OCI-LY3 (cell line): ENCODE results near the gene H2AZ2.
A peak's percentile ranks its signal among the peaks of the same experiment; 100 is the strongest.

ENCODE experiments used
- H2AFZ ChIP-seq: fragments of 200-600, 300-600 bp; shearing (Covaris generic); 2 replicates; pipeline ENCODE4 v1.6.0; 2014; ENCODE audit warnings: antibody characterized with exemption, low read depth, low read length
- H3K27ac ChIP-seq: fragments of 200-600, 300-600 bp; sonication (generic); 2 replicates; pipeline ENCODE4 v1.5.1; 2014; ENCODE audit warnings: mild to moderate bottlenecking, low read length, moderate library complexity, mixed read lengths
- H3K27me3 ChIP-seq: fragments of 200-600, 300-600 bp; sonication (generic); 2 replicates; pipeline ENCODE4 v1.6.1; 2014; ENCODE audit warnings: low read depth, low read length, mixed read lengths
- H3K36me3 ChIP-seq: fragments of 200-600, 300-600 bp; sonication (generic); replicated peaks from 2 replicates; pipeline ENCODE3; 2014; ENCODE audit warnings: low read depth, low read length, mixed read lengths
- H3K4me1 ChIP-seq: fragments of 300-600, 200-600 bp; sonication (generic); 2 replicates; pipeline ENCODE4 v1.6.1; 2014; ENCODE audit warnings: low read length, mixed read lengths
- H3K4me2 ChIP-seq: fragments of 200-600, 300-600 bp; sonication (generic); 2 replicates; pipeline ENCODE4 v1.6.1; 2014; ENCODE audit warnings: low read length, mixed read lengths
- H3K4me3 ChIP-seq: fragments of 300-600, 200-600 bp; sonication (generic); 2 replicates; pipeline ENCODE4 v1.5.1; 2014; ENCODE audit warnings: antibody characterized with exemption, mild to moderate bottlenecking, low read length, moderate library complexity
- H3K79me2 ChIP-seq: fragments of 300-600, 200-600 bp; shearing (Covaris generic); 2 replicates; pipeline ENCODE4 v1.6.1; 2014; ENCODE audit warnings: mild to moderate bottlenecking, low read length, mixed read lengths
- H3K9ac ChIP-seq: fragments of 300-600, 200-600 bp; shearing (Covaris generic); 2 replicates; pipeline ENCODE4 v1.6.0; 2014; ENCODE audit warnings: mild to moderate bottlenecking, low read length, moderate library complexity
- H3K9me3 ChIP-seq: fragments of 200-600, 300-600 bp; shearing (Covaris generic); 2 replicates; pipeline ENCODE4 v1.6.1; 2014; ENCODE audit warnings: low read length, mixed read lengths; ENCODE audit not compliant: insufficient read depth
- H4K20me1 ChIP-seq: fragments of 200-600, 300-600 bp; sonication (generic); 2 replicates; pipeline ENCODE4 v1.6.1; 2016; ENCODE audit warnings: low read length, mixed read lengths; ENCODE audit not compliant: insufficient read depth
- CTCF ChIP-seq: fragments of 200-600, 300-600 bp; sonication (generic); IDR thresholded peaks from 2 replicates; pipeline ENCODE4 v1.5.1; 2014; ENCODE audit warnings: antibody characterized with exemption, low read length, low read depth
- EZH2phosphoT487 ChIP-seq: fragments of 200-600 bp; shearing (Covaris generic); IDR thresholded peaks from 2 replicates; pipeline ENCODE4 v1.6.1; 2018; ENCODE audit warnings: antibody characterized with exemption, mixed run types, low read depth

H2AZ2 gene

DNA sequence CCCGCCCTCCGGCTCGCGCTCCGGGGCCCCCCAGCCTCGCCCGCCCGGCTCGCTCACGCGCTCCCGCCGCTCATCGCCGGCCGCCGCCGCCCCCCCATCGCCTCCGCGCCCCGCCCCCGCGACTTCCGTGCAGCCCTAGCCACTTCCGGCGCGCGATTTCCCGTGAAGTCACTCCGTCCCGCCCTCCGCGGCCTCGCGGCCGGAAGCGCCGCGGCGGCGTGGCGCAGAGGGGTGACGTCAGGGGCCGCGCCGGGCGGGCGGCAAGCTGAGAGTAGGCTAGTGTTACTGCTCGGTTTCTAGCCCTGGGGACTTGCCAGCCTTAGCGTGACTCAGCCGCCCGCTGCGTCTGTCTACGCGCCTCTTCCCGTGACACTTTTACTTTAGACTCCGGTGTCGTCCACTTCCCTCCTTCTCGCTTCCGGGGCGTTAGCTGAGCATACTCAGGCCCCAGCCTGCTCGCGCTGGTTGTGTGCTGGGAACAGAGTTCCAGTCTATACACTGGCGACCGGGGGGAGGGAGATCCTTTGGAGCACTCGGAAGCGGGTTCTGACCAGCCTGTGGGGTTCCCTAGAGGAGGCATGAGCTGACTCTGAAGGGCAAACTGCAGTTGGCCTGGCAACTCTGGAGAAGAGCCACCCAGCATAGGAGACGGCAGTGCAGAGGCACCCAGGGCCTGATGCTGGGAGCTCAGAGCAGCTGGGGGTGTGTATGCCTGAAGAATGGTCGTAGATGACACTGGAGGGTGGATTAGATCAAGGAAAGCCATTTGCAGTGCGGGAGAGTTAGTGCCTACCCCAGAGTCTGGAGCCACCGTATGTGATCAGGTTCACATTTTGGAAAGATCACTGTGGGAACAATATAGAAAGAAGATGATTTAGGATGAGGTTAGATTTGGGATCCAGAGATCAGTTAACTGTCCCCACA is 37.8 kb upstream of the H2AZ2 start, which contains the start of gene PURB:
Gene PURB (minus strand): TSS at position 137 of the 924 bp plus-strand sequence. CDS start 182 bp downstream, outside the sequence.
- Histone ChIP-seq H3K9ac (peak within 1 kb of the TSS; percentile 92), H3K4me2 (peak within 1 kb of the TSS; percentile 83), H3K79me2 (peaks cover 45% of the 10 kb centered on the region), H3K36me3 (peaks cover 39% of the 10 kb centered on the region), H3K9me3 (peaks cover 10% of the 10 kb centered on the region; the same call in 1 of the 2 replicates), H2AFZ (peak within 1 kb of the TSS; percentile 54; the same call in 1 of the 2 replicates), H3K27me3 (no peaks in the 10 kb centered on the region), H3K4me1 (peaks cover 51% of the 10 kb centered on the region), H3K27ac (peak within 1 kb of the TSS; percentile 91), H3K4me3 (peak within 1 kb of the TSS; percentile 93), H4K20me1 (peaks cover under 1% of the 10 kb centered on the region; the same call in 1 of the 2 replicates)
- TF ChIP-seq EZH2phosphoT487 (no peak), CTCF (no peak)

GRCh38 chr7:44884621-44885393 is 36.9 kb upstream of the H2AZ2 start:
- H3K36me3 ChIP-seq: peaks cover 47% of the 10 kb centered on the region
- TF ChIP-seq EZH2phosphoT487 (no peak), CTCF (no peak)
- peaks cover 3% of the 10 kb centered on the region; the same call in 1 of the 2 replicates for H4K20me1 ChIP-seq
- peaks cover 58% of the 10 kb centered on the region for H3K4me1 ChIP-seq
- H3K4me3 ChIP-seq: peak overlapping the region; percentile 93
- H3K27ac ChIP-seq: peak overlapping the region; percentile 46
- H3K27me3 ChIP-seq: no peaks in the 10 kb centered on the region
- no peak overlapping the region for H2AFZ ChIP-seq
- H3K4me2 ChIP-seq: peak overlapping the region; percentile 73
- peaks cover 52% of the 10 kb centered on the region for H3K79me2 ChIP-seq
- peaks cover 10% of the 10 kb centered on the region; the same call in 1 of the 2 replicates for H3K9me3 ChIP-seq
- H3K9ac ChIP-seq: peak overlapping the region; percentile 71; the same call in 1 of the 2 replicates

DNA sequence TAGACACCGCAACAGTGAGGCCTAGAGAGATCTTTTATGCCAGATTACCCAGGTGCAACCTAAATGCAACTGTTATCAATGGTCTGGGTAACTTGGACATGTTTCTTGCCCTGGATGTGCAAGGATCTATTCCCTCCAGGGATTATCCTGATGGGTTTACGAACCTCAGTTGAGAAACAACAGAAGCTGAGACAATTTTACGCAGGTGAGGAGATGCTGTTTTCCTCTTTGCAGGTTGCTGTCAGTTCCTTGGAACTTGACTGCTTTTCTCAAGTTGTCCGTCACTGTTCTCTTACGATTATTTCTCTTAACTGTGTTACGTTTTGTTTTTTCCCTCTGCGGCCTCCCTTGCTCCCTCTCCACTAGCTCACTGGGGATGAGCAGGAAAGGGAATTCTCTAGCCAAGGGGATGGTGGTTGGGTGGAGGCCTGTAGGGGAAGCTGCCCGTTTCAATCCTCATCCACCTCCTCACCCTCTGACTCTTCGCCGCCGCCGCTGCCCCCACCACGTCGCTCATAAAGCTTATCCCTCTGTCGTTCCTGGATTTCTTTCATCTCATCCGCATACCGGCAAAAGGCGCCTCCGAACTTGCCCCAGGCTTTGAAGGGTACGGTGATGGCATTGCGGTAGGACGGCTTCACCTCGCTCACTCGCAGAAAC is 36.2 kb upstream of the H2AZ2 start:
- Histone ChIP-seq H3K9me3 (peaks cover 10% of the 10 kb centered on the region; the same call in 1 of the 2 replicates), H3K4me1 (peaks cover 58% of the 10 kb centered on the region), H3K4me2 (peak overlapping the region; percentile 73), H3K36me3 (peaks cover 51% of the 10 kb centered on the region), H3K79me2 (peaks cover 52% of the 10 kb centered on the region), H3K27me3 (no peaks in the 10 kb centered on the region), H3K4me3 (peak overlapping the region; percentile 93), H2AFZ (no peak overlapping the region), H3K27ac (no peak overlapping the region), H4K20me1 (peaks cover 3% of the 10 kb centered on the region; the same call in 1 of the 2 replicates), H3K9ac (no peak overlapping the region)
- TF ChIP-seq EZH2phosphoT487: no peak
- no peak for TF ChIP-seq CTCF
